HEK293T (cell line): ENCODE results near the gene COMMD3.

Source experiments
- BHLHE40 ChIP-seq: fragments of 450-650 bp; IDR thresholded peaks from 2 replicates; pipeline ENCODE4 v1.6.1; 2016; ENCODE audit warnings: mild to moderate bottlenecking, moderate library complexity, borderline replicate concordance
- HDGF ChIP-seq: fragments of 450-650 bp; IDR thresholded peaks from 2 replicates; pipeline ENCODE4 v1.6.1; 2017; ENCODE audit warnings: antibody characterized with exemption, borderline replicate concordance

DNA sequence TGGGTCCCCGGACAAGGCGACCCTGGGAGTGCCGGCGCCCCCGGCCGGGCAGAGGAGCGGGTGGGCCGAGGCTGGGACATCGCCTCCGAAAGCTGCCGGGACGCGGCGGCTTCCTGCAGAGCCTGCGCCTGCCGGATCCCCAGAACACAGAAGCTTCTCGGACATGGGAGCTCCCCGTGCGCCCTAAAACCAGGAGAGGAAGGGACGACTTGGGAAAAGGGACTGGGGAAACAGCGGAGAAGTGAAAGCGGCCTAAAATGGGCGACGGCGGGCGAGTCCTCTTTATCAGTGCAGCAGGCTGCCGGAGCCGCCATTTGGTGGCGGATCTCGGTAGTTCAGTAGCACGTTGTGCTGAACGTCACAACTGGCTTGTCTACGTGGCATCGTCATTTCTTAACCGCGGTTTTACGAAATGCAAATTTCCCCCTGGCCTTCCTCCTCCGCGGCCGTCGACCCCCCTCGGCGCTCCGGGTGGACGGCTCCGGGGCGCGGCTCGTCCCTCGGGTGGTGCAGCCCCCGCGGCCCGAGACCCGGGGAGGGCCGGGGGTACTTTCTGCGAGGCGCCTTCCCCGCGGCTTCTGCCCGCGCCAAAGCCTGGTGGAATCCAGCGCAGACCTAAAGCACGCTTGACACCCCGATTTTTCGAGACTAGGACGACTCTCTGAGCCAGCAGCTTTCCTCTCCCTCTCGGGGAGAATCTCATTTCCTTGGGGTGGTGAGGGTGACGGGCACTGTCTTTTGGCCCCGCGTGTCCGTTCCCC is 19.2 kb downstream of the COMMD3 start:
- no peak for TF ChIP-seq BHLHE40
- no peak for TF ChIP-seq HDGF
